K562 (cell line): ENCODE data around the gene PRM2. TPM values are rescaled to one million over a fixed set of nuclear protein-coding genes. Genes with fewer than 3 reads are reported as not detected.

Experiments
- CBX1 ChIP-seq: sonication (generic); IDR thresholded peaks from 2 replicates; pipeline ENCODE4 v1.6.1; 2016; ENCODE audit warnings: antibody characterized with exemption, low read depth, mild to moderate bottlenecking
- CTBP1 ChIP-seq: fragments of 450-650 bp; IDR thresholded peaks from 2 replicates; pipeline ENCODE4 v1.6.1; 2016; ENCODE audit warnings: borderline replicate concordance
- FIP1L1 ChIP-seq: fragments of 200-400 bp; formaldehyde crosslinking; IDR thresholded peaks from 2 replicates; pipeline ENCODE4 v1.6.1; 2018; ENCODE audit warnings: mild to moderate bottlenecking, low read depth, low read length; ENCODE audit not compliant: poor library complexity, severe bottlenecking
- RB1 ChIP-seq: fragments of 450-650 bp; IDR thresholded peaks from 2 replicates; pipeline ENCODE4 v1.6.1; 2017; ENCODE audit warnings: low read depth, mild to moderate bottlenecking
- RNF2 ChIP-seq: sonication (generic); IDR thresholded peaks from 2 replicates; pipeline ENCODE4 v1.6.1; 2016
- SMARCA5 ChIP-seq: fragments of 450-650 bp; IDR thresholded peaks from 2 replicates; pipeline ENCODE4 v1.6.1; 2016
- polyA plus RNA-seq, 8 experiments: library from polyadenylated mRNA; depleted of rRNA in 4 of 8; stranded (reverse) in 5 of 8; unstranded in 3 of 8; fragments of >200 nt; fragmentation: Nextera tagmentation in 2 of 8; fragmentation: Illumina TruSeq in 1 of 8; extraction: Ambion mirVana in 2 of 8; extraction: Trizol in 1 of 8; gene quantifications; 2 replicates each; pipeline versions ENCODE4 v1.2.1 to v1.2.3, GENCODE V29; 2011 to 2014; ENCODE audit warnings: inconsistent platforms in 1 of 8, missing spikeins in 1 of 8
- total RNA-seq, 7 experiments: library from RNA; depleted of rRNA in 6 of 7; stranded (reverse); fragments of >200 nt in 6 of 7; fragmentation: Illumina TruSeq in 2 of 7; extraction: Trizol in 2 of 7; gene quantifications; 2 replicates each; pipeline versions ENCODE4 v1.2.1 to v1.2.3, GENCODE V29; 2011 to 2021; ENCODE audit warnings: low replicate concordance in 1 of 7
- TF ChIP-seq, protein P1 (sequence below): conservative IDR thresholded peaks from 2 replicates; pipeline ENCODE4 v1.6.1; 2011; ENCODE audit warnings: low read depth, mild to moderate bottlenecking, low read length; ENCODE audit not compliant: control insufficient read depth
- TF ChIP-seq, protein P2 (sequence below): fragments of 450-650 bp; formaldehyde crosslinking; IDR thresholded peaks from 2 replicates; pipeline ENCODE4 v1.4.0; 2022; ENCODE audit warnings: missing genetic modification characterization
- TF ChIP-seq, protein P3 (sequence below): fragments of 250-450 bp; sonication (Bioruptor Pico); IDR thresholded peaks from 2 replicates; pipeline ENCODE4 v1.5.0; 2022; ENCODE audit warnings: mild to moderate bottlenecking
- TF ChIP-seq, protein P4 (sequence below): fragments of 250-450 bp; sonication (Bioruptor Pico); IDR thresholded peaks from 2 replicates; pipeline ENCODE4 v1.5.0; 2020; ENCODE audit warnings: mild to moderate bottlenecking, borderline replicate concordance
- TF ChIP-seq, protein P5 (sequence below), 2 experiments: fragments of 150-350 bp in 1 of 2; IDR thresholded peaks; 2 replicates each; pipeline ENCODE4 v1.6.1; 2012 to 2016; ENCODE audit warnings: low read depth in 2 of 2, low read length in 2 of 2, mild to moderate bottlenecking in 1 of 2, moderate library complexity in 1 of 2
- TF ChIP-seq, protein P6 (sequence below): IDR thresholded peaks from 2 replicates; pipeline ENCODE4 v1.6.1; 2011; ENCODE audit warnings: borderline replicate concordance, low read depth, mild to moderate bottlenecking, moderate library complexity, low read length; ENCODE audit not compliant: insufficient read depth, poor library complexity, severe bottlenecking

PRM2 gene
- total and polyA plus RNA-seq, 9 of the 15 experiments (the other 6 are each of a cell fraction or from before 2014, with no cell fraction given) = not detected

DNA sequence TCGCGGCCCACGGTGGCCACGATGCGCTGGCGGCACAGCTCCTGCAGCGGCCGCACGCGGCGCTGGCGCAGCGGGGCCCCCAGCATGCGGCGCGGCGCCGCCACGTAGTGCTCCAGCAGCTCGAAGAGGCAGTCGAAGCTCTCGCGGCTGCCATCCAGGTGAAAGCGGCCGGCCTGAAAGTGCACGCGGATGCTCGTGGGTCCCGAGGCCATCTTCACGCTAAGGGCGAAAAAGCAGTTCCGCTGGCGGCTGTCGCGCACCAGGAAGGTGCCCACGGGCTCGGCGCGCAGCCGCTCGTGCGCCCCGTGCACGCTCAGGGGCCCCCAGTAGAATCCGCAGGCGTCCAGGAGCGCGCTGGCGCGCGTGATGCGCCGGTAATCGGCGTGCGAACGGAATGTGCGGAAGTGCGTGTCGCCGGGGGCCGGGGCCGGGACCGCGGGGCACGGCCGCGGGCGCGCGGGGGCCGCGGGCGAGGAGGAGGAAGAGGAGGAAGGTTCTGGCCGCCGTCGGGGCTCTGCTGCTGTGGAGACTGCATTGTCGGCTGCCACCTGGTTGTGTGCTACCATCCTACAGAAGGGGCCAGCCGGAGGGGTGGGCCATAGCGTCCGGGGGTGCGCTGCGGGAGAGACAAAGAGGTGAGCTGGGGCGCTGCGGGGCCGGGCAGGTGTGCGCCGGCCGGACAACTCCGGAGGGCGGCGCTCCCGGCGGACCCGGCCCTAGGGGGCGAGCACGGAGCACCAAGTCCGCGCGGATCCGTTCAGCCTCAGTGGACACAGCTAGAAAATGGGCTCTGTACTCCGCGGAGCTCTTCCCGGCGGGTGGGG lies 21.2 kb downstream of the PRM2 start (continued):
- TF ChIP-seq, protein P1, sequence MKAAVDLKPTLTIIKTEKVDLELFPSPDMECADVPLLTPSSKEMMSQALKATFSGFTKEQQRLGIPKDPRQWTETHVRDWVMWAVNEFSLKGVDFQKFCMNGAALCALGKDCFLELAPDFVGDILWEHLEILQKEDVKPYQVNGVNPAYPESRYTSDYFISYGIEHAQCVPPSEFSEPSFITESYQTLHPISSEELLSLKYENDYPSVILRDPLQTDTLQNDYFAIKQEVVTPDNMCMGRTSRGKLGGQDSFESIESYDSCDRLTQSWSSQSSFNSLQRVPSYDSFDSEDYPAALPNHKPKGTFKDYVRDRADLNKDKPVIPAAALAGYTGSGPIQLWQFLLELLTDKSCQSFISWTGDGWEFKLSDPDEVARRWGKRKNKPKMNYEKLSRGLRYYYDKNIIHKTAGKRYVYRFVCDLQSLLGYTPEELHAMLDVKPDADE = peak; percentile 76
- TF ChIP-seq RNF2 (peak; percentile 78), CBX1 (no peak; the same call in none of the 2 replicates), FIP1L1 (peak; percentile 53), CTBP1 (peak; percentile 65; the same call in 1 of the 2 replicates), RB1 (peak; percentile 50), SMARCA5 (peak; percentile 74; the same call in 1 of the 2 replicates)
- TF ChIP-seq, protein P2, sequence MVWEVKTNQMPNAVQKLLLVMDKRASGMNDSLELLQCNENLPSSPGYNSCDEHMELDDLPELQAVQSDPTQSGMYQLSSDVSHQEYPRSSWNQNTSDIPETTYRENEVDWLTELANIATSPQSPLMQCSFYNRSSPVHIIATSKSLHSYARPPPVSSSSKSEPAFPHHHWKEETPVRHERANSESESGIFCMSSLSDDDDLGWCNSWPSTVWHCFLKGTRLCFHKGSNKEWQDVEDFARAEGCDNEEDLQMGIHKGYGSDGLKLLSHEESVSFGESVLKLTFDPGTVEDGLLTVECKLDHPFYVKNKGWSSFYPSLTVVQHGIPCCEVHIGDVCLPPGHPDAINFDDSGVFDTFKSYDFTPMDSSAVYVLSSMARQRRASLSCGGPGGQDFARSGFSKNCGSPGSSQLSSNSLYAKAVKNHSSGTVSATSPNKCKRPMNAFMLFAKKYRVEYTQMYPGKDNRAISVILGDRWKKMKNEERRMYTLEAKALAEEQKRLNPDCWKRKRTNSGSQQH (CRISPR knock-in tag) = no peak
- TF ChIP-seq, protein P3, sequence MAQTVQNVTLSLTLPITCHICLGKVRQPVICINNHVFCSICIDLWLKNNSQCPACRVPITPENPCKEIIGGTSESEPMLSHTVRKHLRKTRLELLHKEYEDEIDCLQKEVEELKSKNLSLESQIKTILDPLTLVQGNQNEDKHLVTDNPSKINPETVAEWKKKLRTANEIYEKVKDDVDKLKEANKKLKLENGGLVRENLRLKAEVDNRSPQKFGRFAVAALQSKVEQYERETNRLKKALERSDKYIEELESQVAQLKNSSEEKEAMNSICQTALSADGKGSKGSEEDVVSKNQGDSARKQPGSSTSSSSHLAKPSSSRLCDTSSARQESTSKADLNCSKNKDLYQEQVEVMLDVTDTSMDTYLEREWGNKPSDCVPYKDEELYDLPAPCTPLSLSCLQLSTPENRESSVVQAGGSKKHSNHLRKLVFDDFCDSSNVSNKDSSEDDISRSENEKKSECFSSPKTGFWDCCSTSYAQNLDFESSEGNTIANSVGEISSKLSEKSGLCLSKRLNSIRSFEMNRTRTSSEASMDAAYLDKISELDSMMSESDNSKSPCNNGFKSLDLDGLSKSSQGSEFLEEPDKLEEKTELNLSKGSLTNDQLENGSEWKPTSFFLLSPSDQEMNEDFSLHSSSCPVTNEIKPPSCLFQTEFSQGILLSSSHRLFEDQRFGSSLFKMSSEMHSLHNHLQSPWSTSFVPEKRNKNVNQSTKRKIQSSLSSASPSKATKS (CRISPR knock-in tag) = no peak
- TF ChIP-seq, protein P4, sequence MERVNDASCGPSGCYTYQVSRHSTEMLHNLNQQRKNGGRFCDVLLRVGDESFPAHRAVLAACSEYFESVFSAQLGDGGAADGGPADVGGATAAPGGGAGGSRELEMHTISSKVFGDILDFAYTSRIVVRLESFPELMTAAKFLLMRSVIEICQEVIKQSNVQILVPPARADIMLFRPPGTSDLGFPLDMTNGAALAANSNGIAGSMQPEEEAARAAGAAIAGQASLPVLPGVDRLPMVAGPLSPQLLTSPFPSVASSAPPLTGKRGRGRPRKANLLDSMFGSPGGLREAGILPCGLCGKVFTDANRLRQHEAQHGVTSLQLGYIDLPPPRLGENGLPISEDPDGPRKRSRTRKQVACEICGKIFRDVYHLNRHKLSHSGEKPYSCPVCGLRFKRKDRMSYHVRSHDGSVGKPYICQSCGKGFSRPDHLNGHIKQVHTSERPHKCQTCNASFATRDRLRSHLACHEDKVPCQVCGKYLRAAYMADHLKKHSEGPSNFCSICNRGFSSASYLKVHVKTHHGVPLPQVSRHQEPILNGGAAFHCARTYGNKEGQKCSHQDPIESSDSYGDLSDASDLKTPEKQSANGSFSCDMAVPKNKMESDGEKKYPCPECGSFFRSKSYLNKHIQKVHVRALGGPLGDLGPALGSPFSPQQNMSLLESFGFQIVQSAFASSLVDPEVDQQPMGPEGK = no peak
- TF ChIP-seq, protein P5, sequence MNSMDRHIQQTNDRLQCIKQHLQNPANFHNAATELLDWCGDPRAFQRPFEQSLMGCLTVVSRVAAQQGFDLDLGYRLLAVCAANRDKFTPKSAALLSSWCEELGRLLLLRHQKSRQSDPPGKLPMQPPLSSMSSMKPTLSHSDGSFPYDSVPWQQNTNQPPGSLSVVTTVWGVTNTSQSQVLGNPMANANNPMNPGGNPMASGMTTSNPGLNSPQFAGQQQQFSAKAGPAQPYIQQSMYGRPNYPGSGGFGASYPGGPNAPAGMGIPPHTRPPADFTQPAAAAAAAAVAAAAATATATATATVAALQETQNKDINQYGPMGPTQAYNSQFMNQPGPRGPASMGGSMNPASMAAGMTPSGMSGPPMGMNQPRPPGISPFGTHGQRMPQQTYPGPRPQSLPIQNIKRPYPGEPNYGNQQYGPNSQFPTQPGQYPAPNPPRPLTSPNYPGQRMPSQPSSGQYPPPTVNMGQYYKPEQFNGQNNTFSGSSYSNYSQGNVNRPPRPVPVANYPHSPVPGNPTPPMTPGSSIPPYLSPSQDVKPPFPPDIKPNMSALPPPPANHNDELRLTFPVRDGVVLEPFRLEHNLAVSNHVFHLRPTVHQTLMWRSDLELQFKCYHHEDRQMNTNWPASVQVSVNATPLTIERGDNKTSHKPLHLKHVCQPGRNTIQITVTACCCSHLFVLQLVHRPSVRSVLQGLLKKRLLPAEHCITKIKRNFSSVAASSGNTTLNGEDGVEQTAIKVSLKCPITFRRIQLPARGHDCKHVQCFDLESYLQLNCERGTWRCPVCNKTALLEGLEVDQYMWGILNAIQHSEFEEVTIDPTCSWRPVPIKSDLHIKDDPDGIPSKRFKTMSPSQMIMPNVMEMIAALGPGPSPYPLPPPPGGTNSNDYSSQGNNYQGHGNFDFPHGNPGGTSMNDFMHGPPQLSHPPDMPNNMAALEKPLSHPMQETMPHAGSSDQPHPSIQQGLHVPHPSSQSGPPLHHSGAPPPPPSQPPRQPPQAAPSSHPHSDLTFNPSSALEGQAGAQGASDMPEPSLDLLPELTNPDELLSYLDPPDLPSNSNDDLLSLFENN (IDR thresholded peaks at IDR 0.05; ENCODE audit: low read depth in 2 of 2, low read length in 2 of 2) = no peak
- TF ChIP-seq, protein P6, sequence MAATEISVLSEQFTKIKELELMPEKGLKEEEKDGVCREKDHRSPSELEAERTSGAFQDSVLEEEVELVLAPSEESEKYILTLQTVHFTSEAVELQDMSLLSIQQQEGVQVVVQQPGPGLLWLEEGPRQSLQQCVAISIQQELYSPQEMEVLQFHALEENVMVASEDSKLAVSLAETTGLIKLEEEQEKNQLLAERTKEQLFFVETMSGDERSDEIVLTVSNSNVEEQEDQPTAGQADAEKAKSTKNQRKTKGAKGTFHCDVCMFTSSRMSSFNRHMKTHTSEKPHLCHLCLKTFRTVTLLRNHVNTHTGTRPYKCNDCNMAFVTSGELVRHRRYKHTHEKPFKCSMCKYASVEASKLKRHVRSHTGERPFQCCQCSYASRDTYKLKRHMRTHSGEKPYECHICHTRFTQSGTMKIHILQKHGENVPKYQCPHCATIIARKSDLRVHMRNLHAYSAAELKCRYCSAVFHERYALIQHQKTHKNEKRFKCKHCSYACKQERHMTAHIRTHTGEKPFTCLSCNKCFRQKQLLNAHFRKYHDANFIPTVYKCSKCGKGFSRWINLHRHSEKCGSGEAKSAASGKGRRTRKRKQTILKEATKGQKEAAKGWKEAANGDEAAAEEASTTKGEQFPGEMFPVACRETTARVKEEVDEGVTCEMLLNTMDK = peak; percentile 88
